Daoy (cell line): ENCODE results near the gene PRDM16. TPM values are rescaled to one million over a fixed set of nuclear protein-coding genes. Genes with fewer than 3 reads are reported as not detected.

Experiments used
- DNase-seq: peaks from one replicate; pipeline ENCODE4 v3.0.0-alpha.2; 2015; ENCODE audit warnings: low read depth
- total RNA-seq: library from RNA; depleted of rRNA; stranded (reverse); fragments of >200 nt; shearing (Covaris generic); gene quantifications from 2 replicates; pipeline ENCODE4 v1.2.3, GENCODE V29; 2014

PRDM16 gene
- total RNA-seq, 1 experiment from 2014 or later = 0.91 TPM

GRCh38 chr1:3261007-3261968 is 192.3 kb downstream of the PRDM16 start:
- no peak for DNase-seq

DNA sequence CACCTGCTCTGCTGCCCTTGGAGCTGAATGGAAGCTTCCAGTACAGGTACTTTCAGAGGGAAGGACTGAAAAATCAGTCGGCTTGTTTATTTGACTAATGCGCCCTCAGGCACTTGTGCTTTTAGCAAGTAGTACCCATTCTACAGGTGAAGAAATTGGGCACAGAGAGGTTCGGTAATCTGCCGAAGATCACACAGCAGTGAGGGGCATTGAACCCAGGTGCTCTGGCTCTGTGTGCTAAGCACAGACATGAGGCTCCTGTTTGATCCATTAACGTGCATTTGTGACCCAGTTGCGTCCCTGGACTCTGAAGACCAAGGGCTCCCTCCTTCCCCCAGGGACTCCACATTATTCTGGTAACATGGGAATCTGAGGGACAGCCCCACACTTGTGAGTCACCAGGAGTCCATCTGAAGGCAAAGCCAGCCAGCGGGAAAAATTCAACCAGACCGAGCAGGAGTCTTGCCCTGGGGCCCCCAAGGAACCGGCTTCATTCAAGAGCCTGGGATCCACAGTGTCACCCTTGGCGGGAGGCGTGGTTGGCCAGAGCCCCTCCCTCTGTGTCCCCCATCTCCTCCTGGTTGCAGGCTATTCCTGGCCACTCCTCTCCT is 193.1 kb downstream of the PRDM16 start:
- DNase-seq = peak; percentile 50

- no peak for DNase-seq
Measured at GRCh38 chr1:3262681-3263286, 193.8 kb downstream of the PRDM16 start.

DNA sequence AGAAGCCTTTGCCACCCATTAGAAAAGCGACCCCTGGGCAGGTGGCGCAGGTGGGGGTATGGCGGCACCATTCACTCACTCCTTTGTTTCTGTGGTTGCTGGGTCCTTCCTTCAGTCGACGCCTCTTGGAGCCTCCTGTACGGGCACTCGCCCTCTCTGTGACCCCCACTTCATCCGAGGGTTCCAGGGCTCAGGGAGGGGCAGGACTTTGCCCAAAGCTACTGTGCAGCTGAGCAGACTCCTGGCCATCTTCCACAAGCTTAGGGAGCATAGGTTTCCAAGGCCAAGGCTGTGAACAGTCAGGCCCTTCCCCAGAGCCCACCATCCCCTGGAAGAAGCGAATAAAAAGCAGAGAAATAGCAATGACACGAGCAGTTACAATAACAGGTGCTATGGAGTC is 194.8 kb downstream of the PRDM16 start:
- no peak for DNase-seq

- no peak for DNase-seq
Measured at GRCh38 chr1:3264456-3264855, 195.5 kb downstream of the PRDM16 start.

DNA sequence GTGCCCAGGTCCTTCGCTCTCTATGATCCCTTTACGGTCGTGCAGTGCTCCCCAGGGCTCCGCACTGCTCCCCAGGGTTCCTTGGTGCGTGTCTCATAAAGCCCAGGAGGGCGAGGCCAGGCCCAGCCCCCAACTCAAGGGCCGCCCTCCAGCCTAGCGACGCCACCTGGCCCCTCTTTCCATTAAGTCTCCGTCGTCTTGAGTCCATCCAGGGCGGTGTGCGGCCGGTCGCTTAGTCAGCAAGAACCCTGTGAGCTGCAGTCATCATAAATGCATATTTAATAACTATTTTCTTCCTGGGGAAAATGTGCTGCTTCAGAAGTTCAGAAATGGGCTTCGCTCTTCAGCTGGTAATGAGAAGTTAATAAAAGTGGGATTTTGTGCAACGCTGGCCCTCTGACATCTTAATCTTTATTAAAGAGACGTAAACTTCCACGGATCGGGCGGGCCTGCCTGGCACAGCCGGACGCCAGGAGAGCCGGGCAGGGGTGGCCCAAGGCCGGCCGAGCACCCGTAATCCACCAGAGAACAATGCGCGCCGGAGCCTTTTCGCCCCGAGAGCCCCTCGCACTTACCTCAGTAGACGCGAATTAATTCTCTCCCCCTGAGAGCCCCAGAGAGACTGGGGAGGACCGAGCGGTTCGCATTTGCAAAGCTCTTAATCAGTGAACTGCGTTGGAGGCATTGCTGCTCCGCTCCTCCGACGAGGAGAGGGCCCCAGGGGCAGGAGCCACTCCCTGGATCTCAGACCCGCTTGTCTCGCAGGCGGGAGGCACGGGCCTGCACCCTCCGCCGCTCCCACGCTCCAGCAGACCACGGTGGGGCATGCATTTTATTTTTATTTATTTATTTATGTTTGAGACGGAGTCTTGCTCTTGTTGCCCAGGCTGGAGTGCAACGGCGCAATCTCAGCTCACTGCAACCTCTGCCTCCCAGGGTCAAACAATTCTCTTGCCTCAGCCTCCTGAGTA is 197.1 kb downstream of the PRDM16 start:
- DNase-seq = no peak

DNA sequence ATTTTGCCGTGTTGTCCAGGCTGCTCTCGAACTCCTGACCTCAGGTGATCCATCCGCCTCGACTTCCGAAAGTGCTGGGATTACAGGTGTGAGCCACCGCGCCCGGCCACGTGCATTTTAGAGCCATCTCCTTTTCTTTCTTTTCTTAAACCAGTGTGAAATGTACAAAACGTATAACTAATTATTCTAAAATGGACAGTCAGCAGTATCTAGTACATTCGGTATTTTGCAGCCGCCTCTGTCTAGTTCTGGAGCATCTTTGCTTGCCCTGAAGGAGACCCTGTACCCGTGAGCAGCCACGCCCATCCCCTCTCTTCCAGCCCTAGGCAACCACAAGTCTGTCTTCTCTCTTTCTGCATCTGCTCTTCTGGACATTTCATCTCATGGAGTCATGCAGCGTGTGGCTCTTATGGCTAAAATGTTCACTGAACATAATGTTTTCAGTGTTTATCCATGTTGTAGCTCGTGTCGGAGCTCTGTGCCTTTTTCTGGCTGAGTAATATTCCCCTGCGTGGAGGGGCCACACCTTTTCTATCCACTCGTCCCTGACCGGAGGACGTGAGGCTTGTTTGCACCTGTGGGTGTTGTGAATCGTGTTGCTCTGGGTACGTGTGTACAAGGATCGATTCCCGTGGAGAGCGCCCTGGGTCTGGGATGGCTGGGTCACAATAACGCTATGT is 198.0 kb downstream of the PRDM16 start:
- no peak for DNase-seq

DNA sequence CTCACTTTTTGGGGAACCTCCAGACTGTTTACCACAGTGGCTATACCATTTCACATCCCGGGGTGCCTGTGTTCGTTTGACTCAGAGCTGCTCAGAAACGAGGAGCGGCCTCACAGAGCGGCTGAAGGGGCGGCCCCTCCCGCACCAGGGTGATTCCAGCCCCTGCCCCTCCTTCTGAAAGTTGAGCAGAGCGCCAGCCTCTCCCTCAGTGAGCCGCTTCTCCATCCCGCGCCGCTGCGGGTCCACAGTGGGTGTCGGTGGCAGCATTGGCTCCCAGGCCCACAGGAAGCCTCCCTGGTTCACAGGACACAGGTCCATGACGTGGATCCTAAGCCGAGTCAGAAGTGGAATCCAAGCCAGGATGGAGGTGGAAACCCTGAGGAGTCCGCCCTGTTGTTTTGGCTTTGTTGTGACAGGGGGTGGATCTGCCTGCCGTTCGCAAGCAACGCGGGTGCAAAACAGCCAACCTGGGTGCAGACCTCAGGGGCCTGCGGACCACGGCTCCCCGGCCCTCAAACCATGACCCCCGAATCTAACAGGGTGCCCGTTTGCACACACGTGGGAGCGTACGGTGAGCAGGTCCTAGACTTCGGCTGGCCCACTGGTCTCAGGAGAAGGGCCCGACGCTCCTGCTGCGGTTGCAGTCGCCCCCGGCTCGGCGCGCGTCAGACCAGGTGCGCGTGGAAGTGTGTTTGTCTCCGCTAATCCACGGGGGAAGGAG is 198.7 kb downstream of the PRDM16 start:
- DNase-seq = no peak

DNA sequence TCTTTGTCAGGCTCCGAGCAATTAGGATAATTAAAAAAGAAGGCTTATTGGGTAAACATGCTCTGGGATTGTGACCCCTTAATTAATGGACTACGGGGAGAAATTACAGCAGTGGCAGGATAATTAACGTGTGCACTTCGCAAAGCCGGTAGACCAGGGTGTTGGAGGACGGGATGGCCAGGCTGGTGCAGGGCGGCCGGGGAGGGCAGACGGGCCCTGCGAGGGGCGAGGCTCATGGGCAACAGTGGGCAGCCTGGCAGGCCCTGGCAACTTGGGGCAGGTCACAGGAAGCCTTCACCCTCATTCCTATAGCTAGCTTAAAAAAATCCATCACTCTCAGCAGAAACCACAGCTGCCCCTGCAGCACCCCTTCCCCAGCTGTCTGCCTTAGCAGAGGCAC is 199.3 kb downstream of the PRDM16 start:
- no peak for DNase-seq

- no peak for DNase-seq
Measured at GRCh38 chr1:3270403-3271245, 201.6 kb downstream of the PRDM16 start.

DNA sequence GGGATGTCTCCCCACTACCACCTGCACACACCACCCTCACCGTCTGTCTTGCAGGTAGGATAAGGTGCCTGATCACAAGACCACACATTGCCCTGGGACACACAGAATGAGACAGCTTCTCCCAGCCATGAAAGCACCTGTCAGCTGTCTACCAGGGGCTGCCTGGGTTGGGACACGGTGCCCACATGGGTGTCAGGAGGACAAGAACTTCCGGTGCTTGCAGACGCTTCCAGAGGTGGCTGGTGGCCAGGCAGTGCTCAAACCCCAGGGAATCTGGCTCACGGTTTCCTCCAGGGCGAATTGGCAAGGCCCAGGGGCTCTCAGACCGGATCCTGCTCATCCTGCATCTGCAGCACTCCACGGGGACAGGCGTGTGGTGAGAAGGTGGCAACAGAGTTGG is 202.9 kb downstream of the PRDM16 start:
- DNase-seq = no peak

GRCh38 chr1:3272321-3273045 is 203.5 kb downstream of the PRDM16 start:
- no peak for DNase-seq

GRCh38 chr1:3273447-3273846 is 204.4 kb downstream of the PRDM16 start:
- DNase-seq = no peak

GRCh38 chr1:3274972-3275371 is 206.0 kb downstream of the PRDM16 start:
- DNase-seq = no peak

- DNase-seq = peak; percentile 78
Measured at GRCh38 chr1:3275471-3276340, 206.7 kb downstream of the PRDM16 start.

DNA sequence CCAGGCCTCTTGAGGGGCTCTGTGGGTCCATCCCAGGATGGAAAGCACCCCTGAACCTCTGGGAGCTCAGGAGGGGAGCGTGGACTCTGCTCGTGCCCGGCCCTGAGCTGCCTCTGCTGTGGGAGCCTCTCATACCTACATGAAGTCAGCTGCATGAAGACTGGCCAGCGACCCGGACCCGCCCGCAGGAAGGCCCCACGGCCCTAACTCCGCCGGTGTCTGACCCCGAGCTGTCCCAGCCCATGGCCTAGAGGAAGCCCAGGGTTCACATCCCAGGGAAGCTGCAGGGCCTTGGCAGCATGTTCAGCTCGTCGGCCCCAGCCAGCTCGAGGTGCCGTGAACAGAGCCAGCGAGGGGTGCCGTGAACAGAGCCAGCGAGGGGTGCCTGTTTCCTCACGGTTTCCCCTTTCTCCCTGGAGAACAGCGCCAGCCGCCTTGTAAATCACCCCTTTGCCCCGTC is 207.4 kb downstream of the PRDM16 start:
- no peak for DNase-seq

- no peak for DNase-seq
Measured at GRCh38 chr1:3277011-3277471, 208.0 kb downstream of the PRDM16 start.
